ENCODE results near the gene OTOS.

Gene OTOS
- 0 reads per million in 2 experiments for total RNA-seq

DNA sequence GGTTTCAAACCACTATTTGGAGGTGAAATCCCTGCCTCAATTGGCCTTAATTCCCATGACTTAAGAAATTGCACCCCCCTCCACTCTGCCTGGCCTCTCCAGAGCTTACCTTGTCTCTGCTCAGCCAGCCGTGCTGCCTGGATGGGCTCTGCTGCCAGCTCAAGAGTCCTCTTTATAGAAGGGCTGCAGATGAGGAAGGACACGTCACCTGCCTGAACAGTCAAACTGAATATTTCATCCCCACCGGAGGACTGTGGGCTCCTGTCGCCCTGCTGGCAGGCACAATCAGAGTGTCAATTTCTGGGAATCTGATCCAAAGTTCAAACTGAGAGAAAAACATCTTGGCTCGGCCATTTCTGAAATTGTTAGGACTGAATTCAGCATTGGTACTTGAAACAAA, at the start of gene OTOS:
Gene OTOS, minus strand, starts transcription at position 148 of the 400 bp plus-strand sequence. CDS start 332 bp downstream, outside the sequence.
- no peak for DNase-seq (ENCODE audit: low read depth)

DNA sequence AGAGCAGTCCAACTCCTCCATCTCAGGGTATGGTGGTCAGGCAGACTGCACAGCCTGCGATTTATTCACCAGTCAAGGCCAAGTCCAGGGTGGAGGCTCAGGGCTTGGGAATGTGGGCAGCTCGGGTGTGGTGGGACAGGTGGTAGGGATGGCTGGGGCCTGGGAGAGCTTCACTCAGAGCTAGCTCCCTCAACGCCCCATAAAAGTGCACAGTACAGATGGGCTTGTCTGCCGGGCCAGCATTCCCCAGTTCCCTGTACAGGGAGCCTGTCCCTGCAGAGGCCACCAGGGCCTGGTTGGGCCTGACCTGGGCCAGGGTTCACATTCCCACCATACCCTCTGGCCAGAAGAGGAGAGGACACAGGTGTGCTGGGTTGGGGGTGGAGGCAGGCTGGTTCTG, 49.2 kb upstream of the OTOS start:
- no peak for DNase-seq (ENCODE audit: low read depth)

DNA sequence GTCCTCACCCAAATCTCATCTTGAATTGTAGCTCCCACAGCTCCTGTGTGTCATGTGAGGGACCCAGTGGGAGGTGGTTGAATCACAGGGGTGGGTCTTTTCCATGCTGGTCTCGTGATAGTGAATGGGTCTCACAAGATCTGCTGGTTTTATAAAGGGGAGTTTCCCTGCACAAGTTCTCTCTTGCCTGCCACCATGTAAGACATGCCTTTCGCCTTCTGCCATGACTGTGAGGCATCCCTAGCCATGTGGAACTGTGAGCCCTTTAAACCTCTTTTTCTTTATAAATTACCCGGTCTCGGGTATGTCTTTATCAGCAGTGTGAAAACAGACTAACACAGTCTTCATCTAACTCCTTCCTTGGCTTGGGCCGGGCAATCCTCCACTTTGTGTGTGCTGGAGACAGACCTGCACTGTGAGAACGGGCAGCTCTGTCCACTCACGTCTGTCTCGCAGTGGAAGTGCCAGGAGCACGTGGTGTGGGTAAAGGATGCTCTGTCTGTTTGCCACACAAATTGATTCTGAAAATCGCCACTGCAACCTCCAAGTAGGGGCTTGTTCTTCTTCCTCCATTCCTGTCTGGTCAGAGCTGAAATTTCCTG, 47.6 kb upstream of the OTOS start:
- no peak for DNase-seq (ENCODE audit: low read depth)

DNA sequence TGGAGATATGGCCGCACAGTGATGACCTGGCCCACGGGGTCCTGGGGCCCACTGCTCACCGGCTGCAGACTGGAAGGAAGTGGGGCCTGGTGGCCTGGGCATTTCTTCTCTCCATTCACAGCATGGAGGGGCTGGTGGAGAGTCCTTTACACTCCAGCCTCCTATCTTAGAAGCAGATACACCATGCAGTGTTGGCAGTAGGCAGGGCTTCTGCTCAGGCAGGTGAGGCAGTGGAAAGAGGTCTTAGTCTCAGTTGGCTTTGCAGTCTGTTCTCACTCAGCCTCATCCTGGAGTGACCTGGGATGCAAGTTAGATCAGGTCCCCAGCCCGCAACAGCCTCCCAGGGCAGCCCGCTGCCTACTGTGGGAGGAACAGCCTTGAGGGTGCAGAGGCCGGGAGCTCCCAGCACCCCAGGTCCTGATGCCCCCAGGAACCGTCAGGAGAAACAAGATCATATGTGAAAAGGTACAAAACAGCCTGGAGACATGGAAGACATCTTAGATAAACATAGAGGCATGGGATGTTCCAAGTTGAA, 45.8 kb upstream of the OTOS start:
- DNase-seq (ENCODE audit: low read depth), result no peak

DNA sequence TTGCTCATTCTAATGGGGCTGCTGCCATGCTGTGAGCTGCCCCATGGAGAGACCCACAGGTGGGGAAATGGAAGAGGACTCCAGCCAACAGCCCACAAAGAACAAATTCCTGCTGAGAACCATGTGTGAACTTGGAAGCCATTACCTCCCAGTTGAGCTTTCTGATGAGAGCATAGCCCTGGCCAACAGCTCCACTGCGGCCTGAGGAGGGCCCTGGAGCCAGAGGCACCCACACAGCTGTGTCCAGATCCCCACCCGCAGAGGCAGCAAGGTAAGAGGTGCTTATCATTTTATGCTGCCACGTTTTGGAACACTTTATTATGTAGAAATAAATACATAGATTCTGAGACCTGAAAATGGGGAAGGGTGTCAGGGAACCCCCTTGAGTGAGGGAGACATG, 44.2 kb upstream of the OTOS start:
- DNase-seq (ENCODE audit: low read depth), result no peak

GRCh38 chr2:240183875-240184590, 43.6 kb upstream of the OTOS start:
- no peak for DNase-seq (ENCODE audit: low read depth)

- no peak for DNase-seq (ENCODE audit: low read depth)
Observed at GRCh38 chr2:240183006-240183874, 42.8 kb upstream of the OTOS start.

- DNase-seq (ENCODE audit: low read depth), result no peak
Observed at GRCh38 chr2:240182476-240182875, 42.0 kb upstream of the OTOS start.

GRCh38 chr2:240182001-240182400, 41.5 kb upstream of the OTOS start:
- DNase-seq (ENCODE audit: low read depth), result no peak

DNA sequence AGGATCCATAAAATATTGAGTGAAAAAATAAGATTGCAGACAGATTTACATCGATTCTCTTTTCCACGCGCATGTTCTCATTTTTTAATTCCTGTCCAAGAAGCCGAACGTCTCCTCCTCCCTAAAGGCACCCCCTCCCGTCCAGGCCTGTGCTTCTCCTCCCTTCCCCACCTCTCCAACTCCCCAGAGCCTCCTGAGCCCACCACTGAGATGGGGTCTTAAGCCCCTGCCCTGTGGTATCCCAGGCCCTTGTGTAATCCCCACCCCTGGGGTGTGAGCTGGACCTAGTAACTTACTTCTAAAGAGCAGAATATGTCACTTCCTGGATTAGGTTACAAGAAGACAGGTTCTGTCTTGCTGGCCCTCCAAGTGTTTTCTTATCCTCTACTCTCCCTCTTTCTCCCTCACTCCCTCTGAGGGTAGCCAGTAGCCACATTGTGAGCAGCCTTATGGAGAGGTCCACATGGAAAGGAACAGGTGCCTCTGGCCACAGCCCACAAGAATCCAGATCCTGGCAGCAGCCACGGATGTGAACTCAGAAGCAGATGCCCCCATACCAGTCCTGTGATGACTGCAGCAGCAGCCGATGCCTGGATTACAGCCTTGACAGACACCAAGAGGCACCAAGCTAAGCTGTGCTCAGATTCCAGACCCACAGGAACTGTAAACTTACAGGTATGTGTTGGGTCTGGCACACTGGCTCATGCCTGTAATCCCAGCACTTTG, 39.6 kb upstream of the OTOS start:
- DNase-seq (ENCODE audit: low read depth), result no peak

DNA sequence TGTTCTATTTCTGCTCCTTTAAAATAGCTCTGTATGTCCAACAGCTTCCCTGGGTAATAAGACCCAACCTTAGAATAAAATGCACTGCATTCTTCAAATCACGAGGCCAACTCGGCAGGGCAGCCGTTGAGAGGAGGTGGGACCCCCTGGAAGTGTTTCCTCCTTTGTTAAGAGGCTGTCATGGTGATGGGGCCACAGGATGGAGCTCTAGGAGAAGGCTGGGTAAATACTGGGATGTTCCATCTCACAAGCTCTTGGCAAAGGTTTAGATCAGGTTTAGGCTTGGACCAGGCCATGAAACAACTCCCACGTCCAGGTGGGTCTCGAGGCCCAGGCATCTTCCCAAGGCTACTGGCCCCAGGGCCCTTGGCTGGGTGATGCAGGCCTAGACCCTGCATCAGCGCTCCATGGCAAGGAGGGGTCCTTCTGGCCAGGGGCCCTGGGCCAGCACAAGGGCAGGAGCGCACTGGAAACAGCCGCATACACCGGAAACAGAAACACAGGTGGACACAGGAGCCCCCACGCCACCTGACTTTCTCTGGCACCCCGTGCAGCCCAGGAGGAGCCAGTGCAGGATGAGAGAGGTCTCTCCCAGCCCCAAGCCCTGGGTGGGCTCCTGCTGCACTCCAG, 38.8 kb upstream of the OTOS start:
- DNase-seq (ENCODE audit: low read depth), result no peak

DNA sequence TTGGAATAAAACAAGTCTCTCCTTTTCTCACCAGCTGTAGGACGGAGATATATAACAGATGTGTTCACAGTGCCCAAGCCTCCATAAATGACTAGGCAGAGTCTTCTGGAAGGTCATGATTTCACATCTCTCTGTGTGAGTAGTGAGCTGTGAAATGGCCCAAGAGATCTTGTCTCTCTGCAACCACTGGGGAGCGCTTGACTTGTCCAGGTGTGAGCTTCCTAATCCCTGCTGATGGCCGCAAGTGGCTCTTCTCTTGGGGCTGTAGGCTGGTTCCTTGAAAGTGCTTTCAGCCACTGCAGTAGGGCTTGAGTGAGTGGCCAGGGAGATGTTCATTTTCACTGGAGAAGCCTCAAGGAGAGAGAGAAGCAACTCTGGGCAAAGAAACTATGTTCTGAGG, 38.1 kb upstream of the OTOS start:
- DNase-seq (ENCODE audit: low read depth), result no peak

DNA sequence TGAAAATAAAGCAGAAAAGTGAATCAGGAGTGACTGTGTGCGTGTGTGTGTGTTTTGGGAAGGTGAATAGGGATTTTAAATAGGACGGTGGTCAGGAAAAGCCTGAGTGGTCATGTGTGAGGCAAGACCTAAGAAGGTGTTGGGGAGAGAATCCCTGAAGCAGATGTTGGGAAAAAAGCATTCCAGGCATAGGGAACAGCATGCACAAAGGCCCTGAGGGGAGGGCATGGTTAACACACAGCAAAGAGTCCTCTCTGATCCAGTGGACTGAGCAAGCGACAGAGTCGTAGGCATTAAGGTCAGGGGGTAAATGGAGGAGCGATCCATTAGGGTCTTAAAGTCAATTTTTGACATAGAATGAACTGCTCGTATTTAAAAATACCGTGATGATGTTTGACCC, 34.0 kb upstream of the OTOS start:
- DNase-seq (ENCODE audit: low read depth), result no peak

DNA sequence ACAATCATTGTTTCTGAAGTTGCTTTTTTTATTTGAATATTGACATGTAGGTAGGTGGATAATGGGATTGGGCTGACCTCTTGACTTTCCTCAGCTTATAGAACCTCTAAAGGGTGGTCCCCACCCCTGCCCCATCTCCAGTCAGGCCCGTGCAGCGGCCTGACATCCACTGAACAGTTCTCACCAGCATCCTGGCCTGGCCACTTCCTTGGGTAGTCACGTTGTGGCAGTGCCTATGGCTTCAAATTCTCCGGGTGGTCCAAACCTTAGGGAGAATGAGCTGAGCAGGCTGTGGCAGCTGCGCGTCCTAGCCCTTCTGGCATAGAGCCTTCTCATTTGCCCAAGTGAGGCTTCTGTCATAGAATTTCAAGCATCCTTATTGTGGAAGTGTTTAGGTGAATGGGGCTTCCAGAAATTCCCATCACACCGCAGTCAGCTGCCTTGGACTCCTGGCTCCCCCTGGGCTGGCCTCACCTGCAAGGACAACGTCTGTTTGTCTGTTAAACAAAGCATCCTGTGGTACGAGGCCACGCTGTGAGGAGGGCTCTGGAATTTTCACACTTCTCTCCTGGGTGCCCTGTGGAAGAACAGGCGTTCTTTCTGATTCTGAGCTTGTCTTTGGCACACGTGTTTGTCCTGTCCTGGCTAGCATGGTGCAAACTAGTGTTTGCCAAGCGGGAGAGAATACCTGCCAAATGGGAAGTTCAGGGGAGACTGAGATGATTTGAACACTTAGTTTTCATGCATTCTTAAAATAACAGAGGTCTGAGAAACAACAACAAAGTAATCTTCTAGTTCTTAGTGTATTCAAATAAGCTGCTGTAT, 31.8 kb upstream of the OTOS start:
- DNase-seq (ENCODE audit: low read depth), result no peak

DNA sequence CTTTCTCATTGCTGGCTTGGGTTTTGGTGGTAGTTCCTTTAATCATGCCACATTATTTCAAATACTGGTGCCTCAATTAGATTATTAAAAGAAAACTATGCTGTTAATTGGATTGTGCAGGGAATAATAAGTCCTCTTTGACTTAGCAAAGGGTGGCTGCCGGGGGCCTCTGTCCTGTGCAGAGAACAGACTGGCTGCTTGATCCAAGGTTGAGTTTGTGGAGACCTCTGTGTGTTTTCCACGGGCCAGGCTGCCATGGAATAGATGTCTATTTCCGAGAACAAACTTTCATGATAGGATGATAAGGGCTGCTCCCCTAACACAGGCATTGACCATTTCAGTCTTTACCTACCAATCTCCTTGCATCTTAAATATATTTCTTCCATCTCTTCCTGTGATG, 30.4 kb upstream of the OTOS start:
- no peak for DNase-seq (ENCODE audit: low read depth)

DNA sequence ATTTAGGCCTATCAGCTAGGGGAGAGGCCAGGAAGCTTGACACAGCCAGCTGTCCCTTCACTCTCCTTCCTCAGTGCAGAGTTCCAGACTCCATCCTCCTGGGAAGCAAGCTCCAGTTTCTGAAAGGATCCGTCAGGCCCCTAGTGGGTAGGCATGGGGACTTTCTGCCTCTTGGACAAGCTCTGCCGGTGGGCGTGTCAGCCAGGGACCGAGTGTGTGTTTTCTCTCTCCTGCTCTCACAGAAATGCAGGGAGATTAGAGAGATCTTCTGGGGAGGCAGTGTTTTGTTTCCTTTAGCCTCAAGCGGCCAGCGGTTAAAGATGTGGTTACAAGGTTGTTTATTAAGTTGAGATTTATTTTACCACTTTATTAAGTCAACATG, 29.9 kb upstream of the OTOS start:
- no peak for DNase-seq (ENCODE audit: low read depth)

DNA sequence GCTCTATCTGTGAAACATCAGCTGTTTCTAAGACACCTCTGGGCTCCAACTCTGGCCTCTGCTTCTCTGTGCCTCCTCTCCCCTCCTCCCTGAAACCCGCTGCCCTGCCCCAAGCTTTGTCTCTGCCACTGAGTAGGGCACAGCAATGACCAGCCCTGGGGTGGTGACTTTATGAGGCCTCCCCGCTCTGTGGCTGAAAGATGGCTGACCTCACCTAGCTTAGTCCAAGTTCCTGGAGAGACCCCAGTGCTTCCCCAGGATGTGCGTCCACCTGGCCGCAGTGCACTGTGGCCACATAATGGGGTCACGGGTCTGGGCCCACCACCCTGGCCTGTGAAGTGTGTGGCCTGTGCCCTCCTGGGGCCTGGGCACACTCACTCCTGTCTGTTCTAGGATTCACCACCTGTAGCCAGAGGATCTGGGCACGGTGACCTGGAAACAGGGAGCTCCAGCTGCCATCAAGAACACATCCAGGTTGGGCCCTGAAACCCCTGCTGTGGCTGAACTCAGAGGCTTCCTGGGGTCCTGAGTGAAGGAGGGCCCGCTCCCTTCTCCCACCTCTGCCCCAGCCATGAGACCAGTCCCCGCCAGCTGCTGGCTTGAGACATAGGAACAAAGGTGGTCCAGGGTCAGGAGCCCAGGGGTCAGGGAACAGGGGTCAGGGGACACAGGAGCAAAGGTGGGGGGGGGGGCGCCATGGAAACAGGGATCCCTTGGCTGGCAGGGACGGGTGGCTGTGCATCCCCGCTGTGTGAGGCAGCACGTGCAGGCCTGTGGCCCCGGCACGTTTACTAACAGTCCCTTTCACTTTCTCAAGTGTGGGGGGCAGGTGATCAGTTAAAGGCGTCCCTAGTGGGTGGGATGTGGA, 29.3 kb upstream of the OTOS start:
- DNase-seq (ENCODE audit: low read depth), result no peak

DNA sequence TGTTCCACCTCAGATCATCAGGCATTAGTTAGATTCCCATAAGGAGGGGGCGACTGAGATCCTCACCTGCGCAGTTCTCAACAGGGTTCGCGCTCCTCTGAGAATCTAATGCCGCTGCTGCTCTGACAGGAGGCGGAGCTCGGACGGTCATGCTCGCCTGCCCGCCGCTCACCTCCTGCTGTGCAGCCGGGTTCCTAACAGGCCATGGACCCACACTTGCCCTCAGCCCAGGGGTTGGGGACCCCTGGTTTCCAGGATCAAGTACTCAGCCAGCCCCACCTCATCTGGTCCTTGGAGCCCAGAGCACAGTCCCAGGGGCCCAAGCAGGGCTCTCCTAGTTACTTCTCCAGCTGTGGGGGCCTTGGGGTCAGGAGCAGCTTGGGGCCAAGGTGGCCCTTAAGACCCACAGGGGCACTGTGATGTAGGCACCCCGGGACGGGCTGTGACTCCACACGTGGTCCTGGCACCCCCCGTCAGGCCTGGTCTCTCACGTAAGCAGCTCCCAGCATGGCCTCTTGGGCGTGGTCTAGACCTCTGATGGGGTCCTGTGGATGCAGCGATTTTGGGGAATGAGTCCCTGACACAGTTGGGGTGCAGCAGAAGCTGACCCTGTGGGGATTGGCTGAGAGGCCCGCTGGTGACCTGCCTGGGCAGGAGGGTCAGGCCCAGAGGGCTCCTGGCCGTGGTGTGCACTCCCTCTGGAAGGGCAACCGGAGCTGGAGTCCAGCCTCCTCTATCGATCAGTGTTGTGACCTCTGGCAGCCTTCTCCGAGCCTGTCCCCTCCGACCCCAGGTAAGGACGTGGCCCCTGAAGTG, 28.3 kb upstream of the OTOS start:
- no peak for DNase-seq (ENCODE audit: low read depth)

GRCh38 chr2:240168041-240168440, 27.6 kb upstream of the OTOS start:
- no peak for DNase-seq (ENCODE audit: low read depth)

Data from T follicular helper cell (primary cell).